ENCODE results near the gene FBLN7.
"Not testable (repeated sequence)": the region's sequence is repeated elsewhere in the genome, so short reads cannot be mapped to it uniquely, and the experiment has no call there.

The FBLN7 gene, protein sequence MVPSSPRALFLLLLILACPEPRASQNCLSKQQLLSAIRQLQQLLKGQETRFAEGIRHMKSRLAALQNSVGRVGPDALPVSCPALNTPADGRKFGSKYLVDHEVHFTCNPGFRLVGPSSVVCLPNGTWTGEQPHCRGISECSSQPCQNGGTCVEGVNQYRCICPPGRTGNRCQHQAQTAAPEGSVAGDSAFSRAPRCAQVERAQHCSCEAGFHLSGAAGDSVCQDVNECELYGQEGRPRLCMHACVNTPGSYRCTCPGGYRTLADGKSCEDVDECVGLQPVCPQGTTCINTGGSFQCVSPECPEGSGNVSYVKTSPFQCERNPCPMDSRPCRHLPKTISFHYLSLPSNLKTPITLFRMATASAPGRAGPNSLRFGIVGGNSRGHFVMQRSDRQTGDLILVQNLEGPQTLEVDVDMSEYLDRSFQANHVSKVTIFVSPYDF

DNA sequence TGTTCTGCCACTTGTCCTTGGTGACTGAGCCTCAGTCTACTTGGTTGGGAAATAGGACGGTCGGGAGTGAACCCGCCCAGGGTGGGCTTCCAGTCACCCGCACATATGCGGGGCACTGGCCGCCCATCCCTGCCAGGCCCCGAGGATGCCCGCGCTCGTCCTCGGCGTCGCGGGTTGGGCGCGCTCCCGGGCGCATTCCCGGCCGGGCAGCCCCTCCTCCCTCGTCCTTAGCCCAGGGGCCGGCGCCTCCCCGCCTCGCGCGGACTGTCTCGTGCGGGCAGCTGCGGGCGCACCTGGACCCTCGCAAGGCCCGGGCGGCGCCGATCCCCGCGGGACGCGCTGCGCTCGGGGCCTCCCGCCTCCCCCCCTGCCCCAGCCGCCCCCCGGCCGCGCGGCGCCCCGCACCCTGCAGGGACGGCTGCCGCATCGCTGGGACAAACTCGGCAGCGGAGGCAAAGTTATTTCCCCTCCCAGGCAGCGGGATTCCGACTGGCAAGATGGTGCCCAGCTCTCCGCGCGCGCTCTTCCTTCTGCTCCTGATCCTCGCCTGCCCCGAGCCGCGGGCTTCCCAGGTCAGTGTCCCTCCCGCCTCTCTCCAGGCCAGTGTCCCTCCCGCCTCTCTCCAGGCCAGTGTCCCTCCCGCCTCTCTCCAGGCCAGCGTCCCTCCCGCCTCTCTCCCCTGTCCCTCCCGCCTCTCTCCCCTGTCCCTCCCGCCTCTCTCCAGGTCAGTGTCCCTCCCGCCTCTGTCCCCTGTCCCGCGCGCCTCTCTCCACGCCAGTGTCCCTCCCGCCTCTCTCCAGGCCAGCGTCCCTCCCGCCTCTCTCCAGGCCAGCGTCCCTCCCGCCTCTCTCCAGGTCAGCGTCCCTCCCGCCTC, at the start of gene FBLN7:
Gene FBLN7, plus strand, starts transcription at position 227 of the 874 bp plus-strand sequence. Its CDS starts 271 bp downstream, at position 498.
- peak; percentile 15 for DNase-seq

DNA sequence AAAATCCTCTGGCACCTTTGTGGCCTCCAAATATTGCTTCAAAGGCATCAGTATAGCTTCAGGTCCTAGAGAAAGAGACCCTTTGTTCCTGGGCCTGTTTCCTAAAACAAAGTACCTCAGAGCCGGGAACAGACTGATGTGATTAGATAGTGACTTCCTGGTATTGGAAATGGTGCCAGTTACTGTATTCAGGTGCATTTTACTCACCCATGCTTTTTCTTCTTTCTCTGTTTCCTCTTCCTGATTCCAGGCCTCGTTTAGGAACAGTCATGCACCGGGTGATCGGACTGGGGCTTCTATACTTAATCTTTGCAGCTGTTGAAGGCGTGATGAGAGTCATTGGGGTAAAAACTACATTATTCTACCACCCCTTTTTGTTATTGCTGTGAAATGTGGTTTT, 48.8 kb upstream of the FBLN7 start:
- no peak for DNase-seq

DNA sequence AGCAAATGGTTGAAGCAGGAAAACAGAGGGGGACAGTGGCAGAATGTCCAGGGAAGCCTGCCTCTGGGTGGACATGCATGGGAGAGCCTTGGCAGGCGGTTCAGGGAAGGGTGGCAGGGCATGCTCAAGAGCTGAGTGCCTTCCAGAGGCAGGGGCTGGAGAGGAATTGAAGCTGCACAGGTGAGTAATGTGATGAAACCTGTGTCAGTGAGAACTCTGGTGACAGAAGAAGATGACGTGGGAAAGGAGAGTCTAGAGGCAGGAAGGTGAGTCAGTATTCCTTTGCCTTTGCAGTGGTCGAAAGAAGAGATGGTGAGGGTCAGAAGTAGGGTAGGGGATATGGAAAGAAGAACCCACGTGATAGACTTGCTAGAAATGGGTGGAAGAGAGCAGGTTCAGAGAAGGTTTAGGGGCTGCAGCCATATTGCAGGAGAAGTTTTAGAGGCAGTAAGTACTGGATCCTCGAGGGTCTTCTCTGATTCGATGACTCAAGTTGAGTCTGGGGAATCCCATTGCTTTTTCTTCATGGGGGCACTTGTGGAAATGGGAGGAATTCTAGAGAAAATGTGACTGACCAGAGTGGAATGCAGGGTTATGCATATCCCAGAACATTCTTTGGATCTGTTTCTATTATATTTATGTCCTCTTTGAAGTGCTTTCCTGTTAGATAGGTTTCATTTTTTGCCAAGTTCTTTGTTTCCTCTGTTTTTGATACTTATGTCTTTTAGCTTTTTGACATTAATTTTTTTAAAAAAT, 45.7 kb upstream of the FBLN7 start:
- DNase-seq = no peak

DNA sequence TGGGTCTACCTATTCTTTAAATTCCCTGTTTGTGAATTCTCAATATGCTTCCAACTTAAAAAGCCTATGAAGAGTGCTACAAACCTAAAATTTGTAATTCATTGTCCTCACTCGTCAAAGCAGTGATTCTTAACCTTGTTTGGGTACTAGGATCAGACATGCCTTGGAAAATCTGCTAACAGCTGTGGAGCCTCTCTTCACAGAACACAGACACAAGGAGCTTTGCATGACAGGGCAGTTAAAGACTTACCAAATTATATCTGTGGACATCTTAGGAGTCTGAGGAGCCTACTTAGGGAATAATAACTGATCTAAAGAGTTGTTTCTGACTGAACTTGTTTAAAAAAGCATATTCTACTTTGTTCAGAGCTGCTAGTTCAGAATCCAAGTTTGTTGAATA, 45.0 kb upstream of the FBLN7 start:
- no peak for DNase-seq

DNA sequence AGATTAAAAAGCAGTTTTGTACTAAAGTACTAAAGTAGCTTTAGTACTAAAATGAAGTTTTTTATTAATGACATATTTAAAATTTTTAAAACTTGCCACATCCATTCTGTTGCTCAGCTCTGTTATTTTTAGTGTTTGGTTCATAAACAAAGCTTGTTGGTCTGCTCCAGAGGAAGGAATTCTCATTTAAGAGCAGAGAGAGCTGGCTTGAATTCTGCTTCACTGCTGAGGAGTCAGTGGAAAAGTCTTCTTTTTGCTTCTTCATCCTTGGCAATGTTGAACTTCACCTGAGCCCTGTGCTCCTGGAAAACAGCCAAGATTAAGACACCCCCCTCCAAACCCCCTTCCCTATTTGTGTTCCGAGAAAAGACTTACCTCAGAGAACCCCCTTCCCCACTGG, 42.5 kb upstream of the FBLN7 start:
- DNase-seq = no peak

DNA sequence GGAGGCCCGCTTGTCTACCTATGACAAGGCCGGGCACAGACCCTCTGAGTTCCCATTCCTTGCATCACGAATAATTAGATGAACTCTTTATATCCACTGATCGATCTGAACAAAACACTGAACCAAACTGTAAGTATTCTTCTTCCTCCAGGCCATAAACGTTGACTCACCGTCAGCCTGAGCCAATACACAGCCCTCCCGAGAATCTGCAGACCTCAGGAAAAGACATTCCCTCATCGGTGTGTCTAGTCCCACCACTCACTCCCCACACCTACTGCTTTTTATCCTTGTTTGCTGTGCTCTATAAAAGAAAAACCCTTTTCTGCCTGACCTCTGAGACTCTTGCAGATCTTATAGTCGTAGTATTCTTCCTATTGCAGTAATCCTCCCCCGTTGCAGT, 42.1 kb upstream of the FBLN7 start:
- DNase-seq = no peak

DNA sequence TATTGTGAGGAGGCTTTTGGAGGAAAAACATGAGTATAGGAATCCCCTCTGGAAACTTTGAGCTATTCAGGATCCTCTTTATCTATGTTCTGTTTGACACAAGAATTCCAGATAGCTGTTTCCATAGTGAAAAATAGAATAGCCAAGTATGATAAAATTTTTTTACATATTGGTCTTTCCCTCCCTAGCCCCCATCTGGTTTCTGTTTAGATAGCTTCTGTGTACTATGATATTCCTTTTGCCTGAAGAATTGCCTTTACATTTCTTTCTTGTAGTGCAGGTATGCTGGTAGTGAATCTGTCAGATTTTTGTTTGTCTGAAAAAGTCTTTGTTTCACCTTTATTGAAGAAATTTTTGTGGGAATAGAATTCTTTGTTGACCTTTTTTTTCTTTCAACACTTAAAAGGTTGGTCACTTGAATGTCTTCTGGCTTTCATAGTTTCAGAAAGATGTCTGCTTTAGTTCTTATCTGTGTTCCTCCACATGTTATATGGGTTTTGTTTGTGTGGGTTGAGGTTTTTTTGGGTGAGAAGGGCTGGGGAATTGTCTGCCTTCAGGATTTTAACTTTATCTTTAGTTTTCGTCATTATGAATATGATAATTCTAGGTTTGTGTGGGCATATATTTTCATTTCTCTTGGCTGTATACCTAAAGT, 29.9 kb upstream of the FBLN7 start:
- no peak for DNase-seq

DNA sequence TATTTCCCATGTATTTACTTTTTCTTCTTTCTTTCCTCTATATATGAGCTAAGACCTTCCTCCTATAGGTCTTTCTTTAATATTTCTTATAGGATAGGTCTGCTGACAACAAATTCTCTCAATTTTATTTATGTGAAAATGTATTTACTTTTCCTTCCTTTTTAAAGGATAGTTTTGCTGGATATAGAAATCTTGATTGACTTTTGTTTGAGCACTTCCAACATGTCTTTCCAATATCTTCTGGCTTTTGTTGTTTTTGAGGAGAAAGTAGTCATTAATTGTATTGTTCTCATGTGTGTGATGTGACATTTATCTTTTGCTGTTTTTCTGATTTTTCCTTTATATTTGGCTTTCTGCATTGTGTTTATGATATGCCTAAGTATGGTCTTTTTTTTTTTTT, 28.9 kb upstream of the FBLN7 start:
- no peak for DNase-seq

DNA sequence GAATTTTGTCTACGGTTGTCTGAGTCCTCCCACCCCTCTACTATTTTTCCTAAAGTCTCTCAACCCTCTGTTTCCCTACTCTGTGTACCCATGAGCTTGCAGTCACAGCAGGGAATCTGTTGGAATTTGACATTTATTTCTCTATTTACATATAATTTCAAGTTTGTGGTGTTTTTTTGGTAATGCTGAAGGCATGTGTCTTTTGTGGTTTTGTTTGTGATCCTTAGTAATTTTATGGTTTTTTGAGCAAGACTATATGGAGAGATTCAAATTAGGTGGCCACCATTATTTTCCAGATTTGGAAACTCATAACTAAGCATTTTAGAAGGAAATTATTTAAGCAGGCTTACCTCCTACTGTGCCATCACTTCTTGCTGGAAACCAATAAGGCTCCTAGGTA, 27.2 kb upstream of the FBLN7 start:
- no peak for DNase-seq

DNA sequence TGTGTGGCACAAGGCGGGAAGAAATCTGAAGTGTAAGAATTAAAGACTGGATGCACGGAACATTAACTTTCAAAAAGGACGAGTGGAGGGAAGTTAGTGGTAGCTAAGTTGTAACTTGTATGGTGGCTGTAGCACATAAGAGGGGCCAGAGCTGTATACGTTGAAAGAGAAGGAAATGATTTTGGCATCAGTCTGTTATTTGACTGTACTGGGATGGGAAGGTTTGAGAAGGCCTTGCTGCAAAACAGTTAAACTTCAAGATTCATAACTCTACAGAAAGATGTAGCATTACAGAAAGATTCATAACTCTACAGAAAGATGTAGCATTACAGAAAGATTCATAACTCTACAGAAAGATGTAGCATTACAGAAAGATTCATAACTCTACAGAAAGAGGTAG, 24.8 kb upstream of the FBLN7 start:
- DNase-seq = not testable (repeated sequence)

DNA sequence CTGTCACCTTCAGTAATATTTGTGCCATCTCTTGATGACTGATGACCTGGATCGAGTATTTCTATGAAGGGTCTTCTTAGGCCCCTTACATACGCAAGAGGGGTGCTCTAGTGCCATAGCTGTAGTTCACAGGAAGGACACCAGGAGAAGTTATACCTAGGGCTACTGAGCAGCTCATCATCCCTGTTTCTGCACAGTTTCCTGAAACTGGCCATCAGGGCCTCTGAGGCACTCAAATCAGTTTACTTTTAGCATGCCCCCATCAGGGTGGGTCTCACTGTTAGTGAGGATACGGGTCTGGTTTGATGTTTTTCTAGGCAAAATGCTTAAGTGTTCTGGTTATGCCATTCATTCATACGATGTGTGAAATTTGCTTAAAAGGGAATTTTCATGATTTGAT, 20.0 kb upstream of the FBLN7 start:
- DNase-seq = no peak

DNA sequence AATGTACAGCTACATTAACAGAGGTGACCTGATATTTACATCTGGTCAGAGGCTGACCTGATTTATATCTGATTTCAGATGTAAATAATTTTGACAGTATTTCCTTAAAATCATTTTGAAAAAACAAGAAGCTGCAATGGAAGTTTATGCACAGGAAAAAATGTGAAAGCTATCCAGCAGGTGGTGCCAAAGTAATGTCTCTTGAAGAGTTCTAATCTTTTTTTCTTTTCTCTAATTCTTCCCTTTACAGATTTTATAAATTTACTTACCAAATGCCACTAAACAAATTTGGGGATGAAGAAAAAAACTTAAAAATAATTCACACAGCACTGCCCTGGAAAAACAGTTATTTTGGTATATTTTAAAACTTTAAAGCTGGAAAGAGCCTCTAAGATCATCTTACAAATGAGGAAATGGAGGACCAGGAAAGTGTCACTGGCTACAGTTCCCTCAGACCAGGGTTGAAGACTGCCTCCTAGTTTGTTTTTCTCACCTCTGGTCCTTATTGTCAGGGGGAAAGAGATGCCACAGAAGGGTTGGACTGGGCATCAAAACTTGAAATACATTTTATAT, 16.4 kb upstream of the FBLN7 start:
- DNase-seq = no peak

DNA sequence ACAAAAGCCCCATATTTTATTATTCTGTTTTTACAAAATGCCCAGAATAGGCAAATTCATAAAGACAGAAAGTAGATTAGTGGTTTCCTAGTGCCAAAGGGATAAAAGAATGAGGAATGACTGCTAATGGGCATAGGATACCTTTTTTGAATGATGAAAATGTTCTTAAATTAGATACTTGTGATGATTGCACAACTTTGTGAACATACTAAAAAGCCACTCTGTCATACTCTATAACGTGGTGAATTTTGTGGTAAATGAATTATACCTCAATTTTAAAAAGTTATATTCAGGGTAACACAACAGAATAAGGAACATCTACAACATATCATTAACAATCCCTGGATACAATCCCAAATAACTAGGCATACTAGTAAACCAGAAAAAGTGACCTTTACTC, 9.1 kb upstream of the FBLN7 start:
- no peak for DNase-seq

DNA sequence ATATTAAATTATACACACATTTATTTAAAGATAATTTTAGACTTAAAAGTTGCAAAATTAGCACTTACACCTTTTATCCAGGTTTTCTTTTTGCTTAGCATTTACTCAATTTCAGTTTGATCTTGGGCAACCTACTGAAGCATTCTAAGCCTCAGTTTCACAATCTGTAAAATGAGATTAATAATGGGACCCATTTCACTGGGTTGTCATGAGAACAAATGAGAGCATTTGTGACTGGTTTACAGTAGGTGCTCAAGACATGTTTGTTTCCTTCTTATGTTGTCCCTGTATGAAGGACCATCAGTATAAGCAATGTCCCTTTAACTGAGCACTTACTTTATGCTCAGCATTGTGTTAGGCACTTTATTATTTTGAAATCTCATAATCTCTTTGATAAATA, 4.8 kb upstream of the FBLN7 start:
- no peak for DNase-seq

DNA sequence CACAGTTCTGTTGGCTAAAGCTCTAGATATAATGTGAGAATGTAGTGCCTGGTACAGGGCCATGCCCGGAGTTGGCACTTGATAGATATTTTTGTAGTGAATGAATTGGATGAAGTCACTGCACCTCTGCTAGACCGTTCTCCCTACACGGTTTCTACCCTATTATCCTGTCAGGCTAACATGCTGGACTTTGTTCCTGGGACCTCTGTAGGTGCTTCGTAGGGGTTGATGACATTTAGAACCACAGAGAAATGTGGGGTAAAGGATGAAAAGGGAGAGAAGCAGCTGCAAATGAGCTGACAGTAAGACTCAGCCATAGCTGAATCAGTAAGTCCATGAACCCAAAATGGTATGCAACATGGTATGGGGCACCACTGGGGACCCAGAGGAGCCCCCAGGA, 4.1 kb upstream of the FBLN7 start:
- DNase-seq = no peak

DNA sequence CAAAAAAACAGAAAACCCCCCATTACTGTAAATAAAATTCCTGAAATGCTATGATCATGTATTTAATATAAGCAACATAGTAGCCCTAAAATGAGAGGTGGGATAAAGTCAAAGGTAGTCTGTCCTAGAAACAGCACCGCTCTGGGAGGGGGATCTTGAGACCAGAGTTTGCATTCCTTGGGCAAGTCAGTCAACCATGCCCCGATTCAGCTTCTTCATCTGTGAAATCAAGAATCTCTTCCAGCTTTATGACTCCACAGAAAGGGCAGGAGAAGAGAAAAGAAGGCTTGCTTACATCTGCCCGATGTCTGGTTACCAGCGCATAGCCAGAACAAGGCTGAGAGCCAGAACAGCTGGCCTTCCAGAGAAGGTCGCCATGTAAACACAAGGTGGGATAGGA, 2.1 kb upstream of the FBLN7 start:
- no peak for DNase-seq

DNA sequence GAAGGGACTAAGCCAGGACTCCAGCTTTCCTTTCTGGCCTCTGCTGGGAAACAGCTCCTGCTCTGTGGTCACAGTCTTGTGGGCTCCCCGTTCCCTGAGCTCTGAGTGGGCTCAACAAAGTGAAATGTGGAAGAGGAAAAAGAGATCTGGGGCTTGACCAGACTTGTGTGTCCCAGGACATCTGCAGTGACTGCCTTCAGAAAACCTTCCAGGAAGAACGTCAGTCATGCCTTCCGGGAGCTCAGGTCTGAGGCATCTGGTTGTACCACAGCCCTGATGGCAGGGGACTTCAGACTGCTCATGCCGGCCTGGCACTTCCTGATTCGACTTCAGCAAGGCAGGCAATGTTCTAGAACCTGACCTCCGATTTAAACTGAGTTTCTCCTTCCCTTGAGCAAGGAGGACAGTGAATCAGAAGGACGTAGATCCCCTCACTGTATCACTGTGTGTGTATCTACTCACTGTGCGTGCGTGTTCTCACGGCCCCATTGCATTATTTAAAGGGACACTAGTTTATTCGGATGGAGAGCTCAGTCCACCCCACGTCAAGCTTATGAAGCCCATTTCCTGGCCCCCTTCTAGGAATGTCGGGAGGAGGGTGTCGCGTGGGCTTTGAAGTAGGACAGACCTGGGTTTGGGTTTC, 548 bp upstream of the FBLN7 start:
- DNase-seq = peak; percentile 4

DNA sequence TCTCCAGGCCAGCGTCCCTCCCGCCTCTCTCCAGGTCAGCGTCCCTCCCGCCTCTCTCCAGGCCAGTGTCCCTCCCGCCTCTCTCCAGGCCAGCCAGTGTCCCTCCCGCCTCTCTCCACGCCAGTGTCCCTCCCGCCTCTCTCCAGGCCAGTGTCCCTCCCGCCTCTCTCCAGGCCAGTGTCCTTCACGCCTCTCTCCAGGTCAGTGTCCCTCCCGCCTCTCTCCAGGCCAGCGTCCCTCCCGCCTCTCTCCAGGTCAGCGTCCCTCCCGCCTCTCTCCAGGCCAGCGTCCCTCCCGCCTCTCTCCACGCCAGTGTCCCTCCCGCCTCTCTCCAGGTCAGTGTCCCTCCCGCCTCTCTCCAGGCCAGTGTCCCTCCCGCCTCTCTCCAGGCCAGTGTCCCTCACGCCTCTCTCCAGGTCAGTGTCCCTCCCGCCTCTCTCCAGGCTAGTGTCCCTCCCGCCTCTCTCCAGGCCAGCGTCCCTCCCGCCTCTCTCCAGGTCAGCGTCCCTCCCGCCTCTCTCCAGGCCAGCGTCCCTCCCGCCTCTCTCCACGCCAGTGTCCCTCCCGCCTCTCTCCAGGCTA, 939 bp downstream of the FBLN7 start:
- not testable (repeated sequence) for DNase-seq

DNA sequence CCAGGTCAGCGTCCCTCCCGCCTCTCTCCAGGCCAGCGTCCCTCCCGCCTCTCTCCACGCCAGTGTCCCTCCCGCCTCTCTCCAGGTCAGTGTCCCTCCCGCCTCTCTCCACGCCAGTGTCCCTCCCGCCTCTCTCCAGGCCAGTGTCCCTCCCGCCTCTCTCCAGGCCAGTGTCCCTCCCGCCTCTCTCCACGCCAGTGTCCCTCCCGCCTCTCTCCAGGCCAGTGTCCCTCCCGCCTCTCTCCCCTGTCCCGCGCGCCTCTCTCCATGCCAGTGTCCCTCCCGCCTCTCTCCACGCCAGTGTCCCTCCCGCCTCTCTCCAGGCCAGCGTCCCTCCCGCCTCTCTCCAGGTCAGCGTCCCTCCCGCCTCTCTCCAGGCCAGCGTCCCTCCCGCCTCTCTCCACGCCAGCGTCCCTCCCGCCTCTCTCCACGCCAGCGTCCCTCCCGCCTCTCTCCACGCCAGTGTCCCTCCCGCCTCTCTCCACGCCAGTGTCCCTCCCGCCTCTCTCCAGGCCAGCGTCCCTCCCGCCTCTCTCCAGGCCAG, 1.5 kb downstream of the FBLN7 start:
- DNase-seq = not testable (repeated sequence)

DNA sequence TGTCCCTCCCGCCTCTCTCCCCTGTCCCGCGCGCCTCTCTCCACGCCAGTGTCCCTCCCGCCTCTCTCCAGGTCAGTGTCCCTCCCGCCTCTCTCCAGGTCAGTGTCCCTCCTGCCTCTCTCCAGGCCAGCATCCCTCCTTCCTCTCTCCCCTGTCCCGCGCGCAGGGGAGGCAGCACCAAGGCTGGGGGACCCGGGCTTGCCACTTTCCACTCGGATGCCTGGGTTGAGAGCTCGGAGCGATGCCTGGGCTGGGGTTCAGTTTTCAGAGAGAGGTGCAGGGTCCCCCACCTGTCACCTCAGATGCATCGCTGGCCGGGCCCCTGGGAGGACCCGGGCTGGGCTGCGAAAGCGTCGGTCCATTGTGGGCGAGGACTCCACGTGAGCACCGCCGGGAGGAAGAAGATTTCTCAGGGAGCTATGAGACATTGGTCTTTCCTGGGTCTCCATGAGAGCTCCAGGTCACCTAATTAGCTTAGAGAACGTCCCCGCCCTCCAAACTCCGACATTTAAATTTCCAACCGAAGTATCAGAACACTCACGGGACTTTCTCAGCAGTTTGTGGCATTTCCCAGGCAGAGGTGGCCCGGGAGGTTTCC, 2.1 kb downstream of the FBLN7 start:
- no peak for DNase-seq
